SJCRH30 (cell line): ENCODE measurements around the gene ULK4. TPM values are rescaled to one million over a fixed set of nuclear protein-coding genes. Genes with fewer than 3 reads are reported as not detected.
A peak's percentile ranks its signal among the peaks of the same experiment; 100 is the strongest.
"Not testable (repeated sequence)": the region's sequence is repeated elsewhere in the genome, so short reads cannot be mapped to it uniquely, and the experiment has no call there.

Source experiments
- DNase-seq, 2 experiments: peaks; one replicate each; pipeline ENCODE4 v3.0.0-alpha.2; 2015 to 2020
- H3K27ac ChIP-seq: fragments of 250-450 bp; sonication (Bioruptor Pico); 2 replicates; pipeline ENCODE4 v1.5.1; 2020; ENCODE audit warnings: mild to moderate bottlenecking, moderate library complexity
- H3K27me3 ChIP-seq: fragments of 250-450 bp; sonication (Bioruptor Pico); 2 replicates; pipeline ENCODE4 v1.5.1; 2020; ENCODE audit warnings: mild to moderate bottlenecking, moderate library complexity
- H3K36me3 ChIP-seq: fragments of 250-450 bp; sonication (Bioruptor Pico); 2 replicates; pipeline ENCODE4 v1.5.1; 2020; ENCODE audit warnings: mild to moderate bottlenecking, moderate library complexity
- H3K4me1 ChIP-seq: fragments of 250-450 bp; sonication (Bioruptor Pico); 2 replicates; pipeline ENCODE4 v1.5.1; 2020; ENCODE audit warnings: mild to moderate bottlenecking, moderate library complexity
- H3K4me3 ChIP-seq: fragments of 250-450 bp; sonication (Bioruptor Pico); 2 replicates; pipeline ENCODE4 v1.5.1; 2020; ENCODE audit warnings: mild to moderate bottlenecking, moderate library complexity
- H3K9me3 ChIP-seq: fragments of 250-450 bp; sonication (Bioruptor Pico); replicated peaks from 2 replicates; pipeline ENCODE4 v1.5.1; 2020; ENCODE audit warnings: mild to moderate bottlenecking, moderate library complexity
- total RNA-seq: library from RNA; depleted of rRNA; stranded (reverse); fragments of >200 nt; shearing (Covaris generic); gene quantifications from 2 replicates; pipeline ENCODE4 v1.2.3, GENCODE V29; 2014

Gene ULK4
- total RNA-seq, 1 experiment from 2014 or later: 6.4 TPM

DNA sequence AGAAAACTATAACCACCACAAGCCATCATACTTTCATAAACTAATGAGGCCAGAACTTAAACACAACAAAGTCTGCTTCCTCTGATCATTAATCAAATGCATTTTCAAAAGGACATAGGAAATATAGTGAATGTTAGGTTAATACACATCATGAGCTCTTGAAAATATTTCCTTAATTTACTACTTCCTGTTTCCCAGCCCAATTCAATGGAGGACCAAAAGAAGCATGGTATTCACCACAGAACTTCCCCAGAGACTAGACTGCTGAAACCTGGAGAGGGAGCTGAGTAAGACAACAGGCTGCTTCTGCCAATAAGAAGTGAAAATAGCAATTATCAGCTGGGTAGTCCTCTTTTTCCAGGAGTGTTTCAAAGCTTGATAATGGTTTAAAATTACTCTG, 250.3 kb downstream of the ULK4 start:
- Histone ChIP-seq H3K27ac (no peak overlapping the region), H3K9me3 (no peaks in the 10 kb centered on the region), H3K4me1 (peaks cover 6% of the 10 kb centered on the region; the same call in 1 of the 2 replicates), H3K4me3 (no peak overlapping the region), H3K36me3 (no peaks in the 10 kb centered on the region), H3K27me3 (no peaks in the 10 kb centered on the region)
- no peak for DNase-seq

DNA sequence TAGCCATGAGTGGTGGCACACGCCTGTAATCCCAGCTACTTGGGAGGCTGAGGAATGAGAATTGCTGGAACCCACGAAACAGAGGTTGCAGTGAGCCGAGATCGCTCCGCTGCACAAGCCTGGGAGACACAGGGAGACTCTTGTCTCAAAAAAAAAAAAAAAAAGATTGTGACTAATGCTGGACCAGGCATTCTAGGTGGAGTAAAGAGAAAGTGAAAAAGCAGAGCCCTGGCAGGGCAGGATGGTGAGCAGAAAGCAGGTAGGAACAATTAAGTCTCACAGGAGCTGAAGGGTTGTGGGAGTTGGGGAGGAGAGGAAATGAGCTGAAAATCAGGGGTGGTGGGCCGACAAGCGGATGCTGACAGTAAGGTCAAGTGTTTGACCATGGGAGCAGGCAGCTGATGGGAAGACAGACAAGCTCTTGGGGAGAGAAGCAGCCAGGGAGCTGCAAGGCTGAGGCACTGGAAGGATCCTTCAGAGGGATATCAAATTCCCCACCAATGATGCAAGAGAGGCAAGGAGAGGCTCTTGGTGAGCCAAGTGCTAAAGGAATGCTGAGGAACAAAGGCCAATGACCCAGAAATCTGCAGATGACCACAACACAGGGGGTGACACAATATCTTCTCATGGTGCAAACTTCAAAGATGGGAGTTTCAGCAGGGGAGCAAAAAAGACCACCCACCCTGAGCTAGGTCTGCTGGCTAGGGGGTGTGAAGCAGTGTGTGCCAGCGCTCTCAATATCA, 251.1 kb downstream of the ULK4 start:
- no peak overlapping the region for H3K4me3 ChIP-seq

DNA sequence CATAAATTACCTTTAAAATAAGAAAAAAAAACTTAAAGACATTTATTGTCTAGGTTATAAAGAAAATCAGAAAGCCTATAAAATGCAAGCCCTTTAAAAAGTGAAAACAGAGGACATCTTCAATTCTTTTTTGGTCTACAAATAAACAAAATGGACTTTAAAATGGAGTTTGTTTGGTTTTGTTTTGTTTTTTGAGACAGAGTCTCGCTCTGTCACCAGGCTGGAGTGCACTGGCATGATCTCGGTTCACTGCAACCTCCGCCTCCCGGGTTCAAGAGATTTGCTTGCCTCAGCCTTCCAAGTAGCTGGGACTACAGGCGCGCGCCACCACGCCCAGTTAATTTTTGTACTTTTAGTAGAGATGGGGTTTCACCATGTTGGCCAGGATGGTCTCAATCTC, 252.7 kb downstream of the ULK4 start:
- not testable (repeated sequence) for H3K4me3 ChIP-seq, H3K27ac ChIP-seq, H3K36me3 ChIP-seq, H3K9me3 ChIP-seq, H3K4me1 ChIP-seq, DNase-seq, H3K27me3 ChIP-seq

More for the DNA sequence above, 251.1 kb downstream of the ULK4 start:
- Histone ChIP-seq H3K4me1 (peaks cover 6% of the 10 kb centered on the region; the same call in 1 of the 2 replicates), H3K36me3 (no peaks in the 10 kb centered on the region), H3K9me3 (no peaks in the 10 kb centered on the region), H3K27me3 (no peaks in the 10 kb centered on the region), H3K27ac (no peak overlapping the region)
- peak; percentile 15 to 25 for DNase-seq

DNA sequence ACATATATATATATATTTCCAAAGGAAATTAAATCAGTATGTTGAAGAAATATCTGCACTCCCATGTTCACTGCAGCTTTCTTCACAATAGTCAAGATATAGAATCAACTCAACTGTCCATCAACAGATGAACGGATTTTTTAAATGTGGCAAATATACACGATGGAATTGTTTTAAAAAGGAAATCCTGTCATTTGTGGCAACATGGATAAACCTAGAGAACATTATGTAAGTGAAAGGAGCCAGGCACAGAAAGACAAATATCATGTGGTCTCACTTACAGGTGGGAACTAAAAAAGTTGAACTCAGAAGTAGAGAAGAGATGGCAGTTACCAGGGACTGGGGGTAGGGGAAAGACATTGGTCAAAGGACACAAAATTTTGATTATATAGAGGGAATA, 253.7 kb downstream of the ULK4 start:
- Histone ChIP-seq H3K4me1 (peaks cover 6% of the 10 kb centered on the region; the same call in 1 of the 2 replicates), H3K9me3 (no peaks in the 10 kb centered on the region), H3K27ac (no peak overlapping the region), H3K27me3 (no peaks in the 10 kb centered on the region), H3K36me3 (no peaks in the 10 kb centered on the region), H3K4me3 (no peak overlapping the region)
- no peak for DNase-seq

DNA sequence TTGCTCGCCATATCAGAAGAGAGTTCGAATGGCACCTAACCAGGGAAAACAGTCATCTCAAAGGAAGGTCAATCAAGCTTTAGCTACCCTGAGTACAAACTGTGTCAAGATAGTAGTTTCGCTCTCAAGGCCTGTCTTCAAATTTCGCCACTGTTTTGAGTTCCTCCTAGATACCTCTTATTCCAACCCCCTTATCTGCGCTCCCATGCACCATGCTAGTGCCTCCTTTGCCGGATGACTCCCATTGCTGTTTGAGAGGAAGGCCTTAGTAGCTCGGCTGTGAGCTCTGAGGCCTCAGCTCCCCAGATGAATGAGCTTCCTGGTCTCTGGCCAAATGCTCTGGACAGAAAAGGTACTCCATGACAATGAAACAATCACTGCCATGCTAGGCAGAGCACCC, 256.0 kb downstream of the ULK4 start:
- DNase-seq: no peak
- Histone ChIP-seq H3K9me3 (no peaks in the 10 kb centered on the region), H3K27me3 (no peaks in the 10 kb centered on the region)

DNA sequence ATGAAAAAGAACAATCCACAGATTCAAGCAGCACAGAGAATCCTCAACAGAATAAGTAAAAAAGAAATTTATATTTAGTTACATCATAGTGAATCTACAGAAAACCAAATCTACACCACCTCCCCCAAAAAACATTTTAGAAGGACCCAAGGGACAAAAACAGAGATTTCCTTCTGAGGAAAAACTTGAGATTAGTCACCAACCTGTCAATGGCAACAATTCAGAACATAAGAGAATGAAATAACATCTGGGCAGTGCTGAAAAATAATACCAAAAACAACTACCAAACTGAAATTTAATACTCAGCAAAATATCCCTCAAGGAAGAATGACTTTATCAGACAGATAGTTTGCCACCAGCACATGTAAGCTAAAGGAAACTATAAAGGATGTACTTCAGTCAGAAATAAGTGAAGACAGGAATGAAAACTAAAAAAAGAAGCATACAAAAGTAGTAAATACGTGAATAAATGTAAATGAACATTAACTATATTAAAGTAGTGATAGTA, 260.7 kb downstream of the ULK4 start:
- H3K36me3 ChIP-seq: no peaks in the 10 kb centered on the region
- no peak for DNase-seq

More for the DNA sequence above, 256.0 kb downstream of the ULK4 start:
- Histone ChIP-seq H3K4me3 (no peak overlapping the region), H3K36me3 (no peaks in the 10 kb centered on the region), H3K27ac (no peak overlapping the region), H3K4me1 (peaks cover 2% of the 10 kb centered on the region; the same call in 1 of the 2 replicates)

DNA sequence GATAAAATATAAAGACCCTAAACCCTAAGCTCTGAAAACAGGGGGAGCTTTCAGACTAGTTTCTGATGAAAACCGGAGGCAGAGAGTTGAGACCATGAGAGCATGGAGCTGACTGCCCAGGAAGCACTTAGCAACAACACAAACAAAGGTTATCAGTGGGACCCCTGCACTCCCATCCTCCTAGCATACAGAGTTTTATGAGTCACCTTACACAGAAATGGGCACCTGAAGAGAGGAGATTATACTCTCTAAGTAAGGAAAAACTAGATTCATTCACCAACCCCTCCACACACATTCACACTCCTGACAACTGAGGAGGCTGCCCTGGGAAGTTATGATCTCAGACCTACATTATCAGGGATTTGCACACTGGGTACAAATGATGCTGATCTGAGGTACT, 261.7 kb downstream of the ULK4 start:
- no peak overlapping the region for H3K27ac ChIP-seq
- no peaks in the 10 kb centered on the region for H3K9me3 ChIP-seq
- no peaks in the 10 kb centered on the region for H3K4me1 ChIP-seq
- no peaks in the 10 kb centered on the region for H3K27me3 ChIP-seq
- no peaks in the 10 kb centered on the region for H3K36me3 ChIP-seq
- no peak overlapping the region for H3K4me3 ChIP-seq
- DNase-seq: no peak

More for the DNA sequence above, 260.7 kb downstream of the ULK4 start:
- no peak overlapping the region for H3K4me3 ChIP-seq
- H3K27ac ChIP-seq: no peak overlapping the region
- H3K9me3 ChIP-seq: no peaks in the 10 kb centered on the region
- H3K27me3 ChIP-seq: no peaks in the 10 kb centered on the region
- no peaks in the 10 kb centered on the region for H3K4me1 ChIP-seq

DNA sequence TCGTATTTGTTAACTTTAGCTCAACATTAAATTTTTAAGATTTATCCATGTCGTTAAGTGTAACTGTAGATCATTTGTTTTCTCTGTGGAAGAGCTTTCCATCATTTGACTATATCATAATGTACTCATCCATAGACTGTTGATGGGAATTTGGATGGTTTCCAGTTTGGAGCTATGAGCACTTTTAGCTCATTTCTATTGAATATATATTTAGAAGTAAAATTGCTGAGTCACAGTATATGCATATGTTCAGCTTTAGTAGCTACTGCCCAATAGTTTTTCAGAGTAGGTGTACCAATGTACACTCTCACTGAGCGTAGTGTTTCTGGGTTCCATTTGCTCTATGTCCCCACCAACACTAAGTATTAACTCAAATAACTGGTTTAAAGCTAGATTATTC, 263.0 kb downstream of the ULK4 start:
- no peak for DNase-seq
- no peaks in the 10 kb centered on the region for H3K27me3 ChIP-seq
- H3K4me3 ChIP-seq: no peak overlapping the region

DNA sequence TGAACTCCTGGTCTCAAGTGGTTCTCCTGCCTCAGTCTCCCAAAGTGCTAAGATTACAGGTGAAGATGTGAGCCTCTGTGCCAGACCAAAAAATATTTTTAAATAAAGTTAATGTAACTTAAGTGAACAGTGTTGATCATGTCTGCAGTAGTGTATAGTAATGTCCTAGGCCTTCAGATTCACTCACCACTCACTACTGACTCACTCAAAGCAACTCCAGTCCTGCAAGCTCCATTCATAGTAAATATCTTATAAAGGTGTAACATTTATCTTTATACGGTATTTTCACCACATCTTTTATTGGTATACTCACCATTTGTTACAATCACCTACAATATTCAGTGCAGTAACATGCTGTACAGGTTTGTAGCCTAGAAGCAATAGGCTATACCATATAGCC, 264.2 kb downstream of the ULK4 start:
- H3K36me3 ChIP-seq: no peaks in the 10 kb centered on the region
- H3K27me3 ChIP-seq: no peaks in the 10 kb centered on the region

More for the DNA sequence above, 263.0 kb downstream of the ULK4 start:
- Histone ChIP-seq H3K36me3 (no peaks in the 10 kb centered on the region), H3K27ac (no peak overlapping the region), H3K4me1 (no peaks in the 10 kb centered on the region), H3K9me3 (no peaks in the 10 kb centered on the region)

DNA sequence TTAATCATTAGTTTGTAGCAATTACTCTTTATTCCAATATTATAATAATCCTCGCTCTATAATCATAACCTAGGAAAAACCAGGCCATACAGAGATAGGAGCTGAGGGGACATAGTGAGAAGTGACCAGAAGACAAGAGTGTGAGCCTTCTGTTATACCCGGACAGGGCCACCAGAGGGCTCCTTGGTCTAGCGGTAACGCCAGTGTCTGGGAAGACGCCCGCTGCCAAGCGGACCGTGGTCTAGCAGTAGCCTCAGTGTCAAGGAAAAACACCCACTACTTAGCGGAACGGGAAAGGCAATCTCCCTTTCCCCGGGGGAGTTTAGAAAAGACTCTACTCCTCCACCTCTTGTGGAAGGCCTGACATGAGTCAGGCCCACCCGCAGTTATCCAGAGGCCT, 266.1 kb downstream of the ULK4 start:
- not testable (repeated sequence) for H3K27me3 ChIP-seq, H3K9me3 ChIP-seq, H3K36me3 ChIP-seq, H3K27ac ChIP-seq, H3K4me1 ChIP-seq, H3K4me3 ChIP-seq, DNase-seq

More for the DNA sequence above, 264.2 kb downstream of the ULK4 start:
- no peak for DNase-seq
- no peaks in the 10 kb centered on the region for H3K4me1 ChIP-seq
- no peak overlapping the region for H3K27ac ChIP-seq
- H3K9me3 ChIP-seq: no peaks in the 10 kb centered on the region
- no peak overlapping the region for H3K4me3 ChIP-seq

DNA sequence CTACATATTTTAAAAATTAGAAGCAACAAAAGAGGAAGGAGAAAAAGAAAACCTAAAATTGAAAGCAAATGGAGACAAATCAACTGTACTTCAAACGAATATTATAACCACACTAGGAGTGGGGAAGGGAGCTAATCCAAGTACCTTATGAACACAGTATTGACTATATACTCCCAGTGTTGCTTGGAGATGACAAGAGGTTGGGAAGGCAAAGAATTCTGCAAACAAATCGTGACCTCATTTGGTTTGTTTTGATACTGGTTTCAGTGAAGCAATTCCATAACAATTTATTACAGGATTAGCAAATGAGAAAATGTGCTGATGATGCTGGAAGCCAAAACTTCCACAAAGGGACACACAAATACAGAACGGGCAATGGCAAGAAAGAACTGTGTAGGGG, 268.1 kb downstream of the ULK4 start:
- Histone ChIP-seq H3K27ac (no peak overlapping the region), H3K4me3 (no peak overlapping the region), H3K9me3 (no peaks in the 10 kb centered on the region), H3K4me1 (peaks cover 8% of the 10 kb centered on the region), H3K36me3 (no peaks in the 10 kb centered on the region), H3K27me3 (no peaks in the 10 kb centered on the region)
- DNase-seq: no peak

DNA sequence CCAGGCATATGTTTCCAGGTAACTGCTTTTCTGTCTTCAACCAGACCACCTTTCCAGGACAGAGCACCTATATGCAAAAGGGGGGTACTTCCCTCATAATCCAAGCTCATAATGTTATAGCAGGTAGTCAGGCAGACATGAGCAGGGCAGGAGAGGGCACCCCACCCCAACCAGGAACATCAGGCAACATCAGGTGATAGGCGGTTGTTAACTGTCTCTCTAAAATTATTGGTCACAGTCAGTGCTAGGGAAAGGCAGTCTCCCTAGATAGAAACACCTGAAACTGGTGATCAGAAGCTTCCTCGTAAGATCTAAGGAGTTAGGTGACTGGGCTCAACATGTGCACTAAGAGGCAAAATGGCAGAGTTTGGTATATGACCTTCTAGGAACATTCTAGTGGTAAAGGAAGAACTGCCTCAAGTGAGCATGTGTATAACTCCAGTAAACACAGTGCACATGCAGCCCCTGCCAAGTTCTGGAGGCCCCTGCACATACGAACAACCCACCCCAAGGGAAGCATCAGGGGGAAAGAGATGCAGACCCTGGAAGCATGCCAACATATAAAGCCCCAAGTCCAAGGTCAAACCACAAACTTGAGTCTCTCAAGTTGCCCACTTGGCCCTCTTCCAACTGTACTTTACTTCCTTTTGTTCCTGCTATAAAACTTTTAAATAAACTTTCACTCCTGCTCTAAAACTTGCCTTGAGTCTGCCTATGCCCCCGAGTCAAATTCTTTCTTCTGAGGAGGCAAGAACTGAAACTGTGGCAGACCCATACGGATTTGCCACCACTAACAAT, 270.9 kb downstream of the ULK4 start:
- peak; percentile 50 to 72 for DNase-seq
- H3K4me3 ChIP-seq: no peak overlapping the region
- H3K27me3 ChIP-seq: no peaks in the 10 kb centered on the region
- H3K36me3 ChIP-seq: no peaks in the 10 kb centered on the region
- H3K4me1 ChIP-seq: peaks cover 8% of the 10 kb centered on the region
- H3K27ac ChIP-seq: no peak overlapping the region
- H3K9me3 ChIP-seq: no peaks in the 10 kb centered on the region

DNA sequence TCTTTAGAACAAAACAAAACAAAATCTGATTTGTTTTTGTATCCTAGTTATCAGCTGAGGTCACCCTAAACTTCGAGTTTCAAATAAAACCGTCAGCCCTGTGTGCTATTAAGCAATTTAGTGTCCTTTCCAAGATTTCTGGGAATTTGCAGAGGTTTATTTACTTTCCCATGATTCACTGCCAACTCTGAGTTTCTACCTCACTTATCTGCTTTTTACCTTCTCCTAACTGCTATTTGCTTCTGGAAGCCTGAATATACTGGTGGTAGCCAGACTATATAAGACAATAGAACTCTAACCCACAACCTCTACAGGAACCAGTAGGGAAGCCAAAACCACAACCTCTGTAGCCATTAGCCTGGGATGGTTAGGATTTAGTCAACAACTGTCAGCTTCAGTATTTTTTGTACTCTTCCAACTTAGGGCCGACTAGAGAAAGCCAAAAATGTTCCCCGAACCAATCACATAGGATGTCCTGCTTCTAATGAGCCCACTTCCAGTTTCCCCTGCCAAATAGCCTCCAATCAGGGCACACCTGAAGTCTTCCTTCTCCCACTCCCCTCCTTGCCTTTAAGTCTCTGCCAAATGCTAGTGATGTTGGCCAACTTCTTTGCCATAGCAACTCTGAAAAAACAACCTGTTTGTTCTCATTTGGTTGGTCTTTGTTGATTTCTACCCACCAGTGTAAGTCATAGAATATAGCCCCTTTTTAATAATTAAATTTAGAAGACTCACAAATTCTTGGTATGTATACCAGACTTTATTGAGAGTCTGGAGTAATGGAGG, 273.1 kb downstream of the ULK4 start:
- no peaks in the 10 kb centered on the region for H3K9me3 ChIP-seq
- no peaks in the 10 kb centered on the region for H3K36me3 ChIP-seq
- DNase-seq: no peak
- peaks cover 17% of the 10 kb centered on the region for H3K4me1 ChIP-seq
- H3K4me3 ChIP-seq: no peak overlapping the region
- H3K27me3 ChIP-seq: no peaks in the 10 kb centered on the region
- no peak overlapping the region for H3K27ac ChIP-seq

DNA sequence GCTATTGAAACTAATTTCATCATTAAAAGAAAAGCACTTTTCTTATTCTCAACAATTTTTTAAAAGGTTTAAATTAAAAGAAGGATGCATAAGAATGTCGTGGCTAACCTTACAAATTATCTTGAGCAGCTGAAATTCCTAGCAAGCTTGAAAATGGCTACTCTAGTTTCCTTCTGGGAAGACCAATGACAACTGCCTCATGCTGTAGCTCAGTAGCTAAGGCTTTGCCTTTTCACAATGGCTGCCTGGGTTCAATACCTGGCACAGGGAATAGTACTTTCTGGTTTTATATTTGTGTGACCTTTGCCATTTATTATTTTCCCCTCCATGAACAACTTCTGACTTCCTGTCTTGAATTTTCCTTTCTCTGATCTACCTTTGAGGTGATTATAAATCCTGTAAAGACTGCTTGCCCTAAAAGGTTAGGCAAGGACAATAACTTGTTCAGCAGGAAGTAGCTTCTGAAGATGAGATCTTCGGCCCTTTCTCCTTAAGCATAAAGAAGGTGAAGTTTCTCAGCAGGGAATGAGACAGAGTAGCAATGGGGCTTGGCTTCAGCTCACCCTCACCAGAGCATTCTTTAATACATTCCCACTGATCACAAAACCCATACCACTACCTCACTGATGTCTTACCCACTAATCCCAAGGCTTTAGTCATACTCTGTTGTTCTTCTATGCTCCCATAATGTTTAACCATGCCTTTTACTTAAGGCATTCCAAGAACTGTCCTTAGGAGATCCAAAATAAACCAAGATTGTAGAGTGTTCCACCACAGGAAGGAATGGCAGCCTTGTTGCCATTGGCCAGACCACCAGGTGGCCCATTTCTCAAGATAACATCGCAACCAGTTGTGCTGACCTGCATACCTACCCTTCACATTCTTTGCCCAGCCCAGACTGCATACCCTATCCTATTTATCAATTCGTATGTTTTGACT, 276.8 kb downstream of the ULK4 start:
- DNase-seq: peak; percentile 16 to 52
- peak overlapping the region; percentile 45 for H3K4me3 ChIP-seq
- no peaks in the 10 kb centered on the region for H3K36me3 ChIP-seq
- H3K4me1 ChIP-seq: peaks cover 37% of the 10 kb centered on the region
- H3K9me3 ChIP-seq: no peaks in the 10 kb centered on the region
- peak overlapping the region; percentile 80 for H3K27ac ChIP-seq
- no peaks in the 10 kb centered on the region for H3K27me3 ChIP-seq
